Small intestine (tissue), 7 donors: ENCODE measurements around the gene PWWP3B. TPM values are rescaled to one million over a fixed set of nuclear protein-coding genes. Genes with fewer than 3 reads are reported as not detected.
A peak's percentile ranks its signal among the peaks of the same experiment; 100 is the strongest.
"Not testable (repeated sequence)": the region's sequence is repeated elsewhere in the genome, so short reads cannot be mapped to it uniquely, and the experiment has no call there.

Experiments
- DNase-seq, 2 donors: peaks; one replicate each; pipeline versions ENCODE4 v3.0.0 to v3.0.0-alpha.2; 2013
- FAIRE-seq: peaks from 2 replicates; lab custom pipeline; 2012; peaks lifted over from hg19 to GRCh38; lab: Jason Lieb, UNC
- H3K27ac ChIP-seq, 3 donors: one replicate each; pipeline ENCODE4 v1.5.1; 2013; ENCODE audit warnings: low read length in 2 of 3, mild to moderate bottlenecking in 2 of 3, control low read depth in 1 of 3, inconsistent platforms in 1 of 3, low read depth in 1 of 3, moderate library complexity in 1 of 3
- H3K27me3 ChIP-seq, 3 donors: one replicate each; pipeline ENCODE4 v1.6.1; 2013; ENCODE audit warnings: low read length in 3 of 3, inconsistent platforms in 1 of 3; ENCODE audit not compliant: control insufficient read depth in 3 of 3, insufficient read depth in 3 of 3
- H3K36me3 ChIP-seq, 3 donors: one replicate each; pipeline ENCODE4 v1.6.1; 2013; ENCODE audit warnings: low read length in 3 of 3, inconsistent platforms in 1 of 3, low read depth in 1 of 3, mild to moderate bottlenecking in 1 of 3, moderate library complexity in 1 of 3; ENCODE audit not compliant: control insufficient read depth in 3 of 3, insufficient read depth in 2 of 3
- H3K4me1 ChIP-seq, 3 donors: one replicate each; pipeline ENCODE4 v1.6.1; 2013; ENCODE audit warnings: low read length in 2 of 3, inconsistent platforms in 1 of 3, low read depth in 1 of 3, mild to moderate bottlenecking in 1 of 3, moderate library complexity in 1 of 3; ENCODE audit not compliant: control insufficient read depth in 3 of 3, insufficient read depth in 2 of 3
- H3K4me3 ChIP-seq, 3 donors: one replicate each; pipeline ENCODE4 v1.5.1; 2013; ENCODE audit warnings: low read length in 3 of 3, control low read depth in 1 of 3, inconsistent platforms in 1 of 3, low read depth in 1 of 3, mild to moderate bottlenecking in 1 of 3, moderate library complexity in 1 of 3
- H3K9me3 ChIP-seq, 2 donors: one replicate each; pipeline ENCODE4 v1.6.1; 2013; ENCODE audit warnings: low read depth in 1 of 2, low read length in 1 of 2; ENCODE audit not compliant: control insufficient read depth in 2 of 2, insufficient read depth in 1 of 2
- WGBS, 3 donors: extraction: QIAGEN DNeasy Blood & Tissue Kit; methylation state at CpG; one replicate each; pipeline ENCODE4 v1.1.7; 2013; 5-methylcytosine and 5-hydroxymethylcytosine counted together
- polyA plus RNA-seq, 4 donors: library from polyadenylated mRNA; stranded (reverse) in 3 of 4; unstranded in 1 of 4; fragments of 200-250 nt in 3 of 4; fragments of 120-200 nt in 1 of 4; gene quantifications; one replicate each; pipeline versions ENCODE4 v1.2.1 to v1.2.3, GENCODE V29; 2013
- donor health status: healthy with polysubstance abuse.
- donor health status: control.
- donor health status: control.
- donor health status: Bipolar disorder and iron deficiency.
- donor health status: healthy.

PWWP3B gene
- polyA plus RNA-seq, 4 donors, result 0.10 to 34.0 TPM; not detected in 2

DNA sequence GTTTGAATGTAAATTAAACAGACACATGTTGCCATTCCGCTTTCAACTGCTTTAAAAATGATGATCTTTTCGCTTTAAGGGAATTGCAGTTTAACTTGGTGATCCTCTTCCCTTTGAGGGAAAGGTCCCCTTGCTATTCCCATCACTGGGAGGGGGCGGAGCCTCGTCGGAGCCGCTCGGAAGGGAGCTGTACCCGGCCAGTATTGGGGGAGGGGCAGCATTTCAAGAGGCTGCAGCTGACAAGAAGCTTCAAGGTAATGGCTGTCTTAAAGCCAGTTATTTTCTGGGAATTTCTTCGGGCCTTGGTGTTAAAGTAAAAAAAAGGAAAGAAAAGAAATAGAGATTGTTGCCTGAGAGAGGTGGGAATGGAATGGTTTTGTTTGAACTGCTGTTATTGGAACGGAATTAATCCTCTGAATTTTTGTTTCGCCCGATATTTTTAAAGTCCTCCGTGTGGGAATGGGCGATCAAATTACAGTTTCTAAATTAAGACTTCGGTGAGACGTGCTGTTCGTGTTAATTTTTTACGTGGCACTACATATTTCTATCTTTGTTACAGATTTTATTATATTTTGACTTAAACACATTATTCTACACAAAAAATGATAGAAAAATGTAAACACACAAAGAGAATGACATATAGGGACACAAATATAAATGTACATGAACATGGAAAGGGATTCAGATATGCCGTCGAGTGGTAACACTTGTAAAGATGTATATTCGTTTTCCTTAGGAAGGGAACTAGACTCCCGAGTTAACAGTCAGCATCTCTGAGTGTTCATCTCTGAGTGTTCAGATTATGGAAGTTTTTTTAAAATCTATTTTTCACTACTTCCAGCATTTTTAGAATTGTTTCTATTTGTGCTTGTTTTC lies 9.2 kb downstream of the PWWP3B start:
- H3K27ac ChIP-seq, result no peak overlapping the region
- H3K36me3 ChIP-seq, result no peaks in the 10 kb centered on the region
- H3K9me3 ChIP-seq, result no peaks in the 10 kb centered on the region
- H3K4me1 ChIP-seq, result no peaks in the 10 kb centered on the region
- peak overlapping the region in 1 of 3 donors; percentile 15 for H3K4me3 ChIP-seq
- DNase-seq (peak in 1 of 2 donors; percentile 32), FAIRE-seq (no peak)
- H3K27me3 ChIP-seq, result no peaks in the 10 kb centered on the region
- 26 to 54% (median 53%) methylated on average over 22 of the region's 22 CpGs for WGBS, 3 donors

DNA sequence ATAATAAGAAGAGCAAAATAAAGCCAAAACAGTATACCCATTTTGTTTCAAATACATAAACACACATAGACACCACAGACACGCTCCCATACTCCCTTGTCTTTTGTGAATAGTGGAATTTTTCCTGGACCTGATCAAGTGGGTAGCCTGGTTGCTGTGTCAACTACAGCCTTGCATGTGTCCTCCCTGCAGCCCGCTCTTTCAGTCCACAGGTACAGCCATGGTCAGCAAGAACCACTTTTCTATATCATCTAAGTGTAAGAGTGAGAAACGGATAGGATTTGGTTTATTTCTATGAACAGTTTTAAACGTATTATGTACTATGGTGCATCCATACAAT lies 9.8 kb downstream of the PWWP3B start:
- Histone ChIP-seq H3K4me3 (no peak overlapping the region), H3K36me3 (no peaks in the 10 kb centered on the region), H3K9me3 (no peaks in the 10 kb centered on the region), H3K27me3 (no peaks in the 10 kb centered on the region), H3K27ac (no peak overlapping the region), H3K4me1 (no peaks in the 10 kb centered on the region)
- DNase-seq (no peak), FAIRE-seq (no peak)
- 67 to 83% (median 80%) methylated on average over 4 of the region's 4 CpGs for WGBS, 3 donors

DNA sequence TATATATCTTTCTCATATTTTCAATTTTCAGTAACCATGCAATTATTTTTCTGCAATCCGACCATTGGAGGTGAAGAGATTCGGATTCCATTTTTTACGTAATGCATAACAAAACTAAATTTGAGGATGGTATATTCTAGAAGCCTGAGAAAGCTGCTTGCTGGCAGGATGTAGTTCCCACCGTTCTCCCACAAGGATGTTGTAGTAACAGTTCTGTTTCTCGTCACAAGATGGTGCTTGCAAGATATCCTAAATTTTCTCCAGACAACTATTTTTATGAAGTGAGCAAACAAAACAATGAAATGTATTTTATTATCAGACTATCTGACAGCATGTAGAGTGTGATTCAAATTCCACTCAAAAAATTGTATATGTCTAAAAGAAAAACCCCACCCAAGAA lies 10.7 kb downstream of the PWWP3B start:
- FAIRE-seq, result no peak
- DNase-seq, result no peak
- no peaks in the 10 kb centered on the region for H3K4me1 ChIP-seq
- H3K9me3 ChIP-seq, result no peaks in the 10 kb centered on the region
- H3K4me3 ChIP-seq, result no peak overlapping the region
- 63 to 85% (median 77%) methylated on average over 5 of the region's 5 CpGs for WGBS, 3 donors
- H3K27ac ChIP-seq, result no peak overlapping the region
- no peaks in the 10 kb centered on the region for H3K36me3 ChIP-seq
- no peaks in the 10 kb centered on the region for H3K27me3 ChIP-seq

DNA sequence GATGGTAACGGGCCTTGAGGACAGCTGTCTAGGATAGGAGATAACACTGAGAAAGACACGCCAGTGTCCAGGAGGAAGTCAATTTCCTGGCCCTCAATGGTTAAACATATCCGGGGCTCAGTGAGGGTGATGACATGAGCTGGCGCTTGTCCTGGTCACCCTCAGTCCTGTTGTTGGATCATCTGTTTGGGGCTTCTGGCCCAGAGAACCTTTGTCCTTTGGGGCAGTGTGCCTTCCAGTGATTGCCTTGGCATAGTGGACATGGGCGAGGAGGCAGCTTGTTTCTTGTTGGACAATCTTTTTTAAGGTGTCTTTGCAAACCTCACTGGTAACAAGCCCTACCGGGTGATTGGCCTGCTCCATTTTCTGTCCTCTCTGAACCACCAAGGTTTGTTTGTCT lies 15.6 kb downstream of the PWWP3B start:
- H3K9me3 ChIP-seq, H3K27me3 ChIP-seq, FAIRE-seq, DNase-seq, H3K4me3 ChIP-seq, H3K36me3 ChIP-seq, H3K27ac ChIP-seq, H3K4me1 ChIP-seq: not testable (repeated sequence)
- WGBS, 3 donors, result 75 to 83% (median 77%) methylated on average over 5 to 6 of the region's 6 CpGs

DNA sequence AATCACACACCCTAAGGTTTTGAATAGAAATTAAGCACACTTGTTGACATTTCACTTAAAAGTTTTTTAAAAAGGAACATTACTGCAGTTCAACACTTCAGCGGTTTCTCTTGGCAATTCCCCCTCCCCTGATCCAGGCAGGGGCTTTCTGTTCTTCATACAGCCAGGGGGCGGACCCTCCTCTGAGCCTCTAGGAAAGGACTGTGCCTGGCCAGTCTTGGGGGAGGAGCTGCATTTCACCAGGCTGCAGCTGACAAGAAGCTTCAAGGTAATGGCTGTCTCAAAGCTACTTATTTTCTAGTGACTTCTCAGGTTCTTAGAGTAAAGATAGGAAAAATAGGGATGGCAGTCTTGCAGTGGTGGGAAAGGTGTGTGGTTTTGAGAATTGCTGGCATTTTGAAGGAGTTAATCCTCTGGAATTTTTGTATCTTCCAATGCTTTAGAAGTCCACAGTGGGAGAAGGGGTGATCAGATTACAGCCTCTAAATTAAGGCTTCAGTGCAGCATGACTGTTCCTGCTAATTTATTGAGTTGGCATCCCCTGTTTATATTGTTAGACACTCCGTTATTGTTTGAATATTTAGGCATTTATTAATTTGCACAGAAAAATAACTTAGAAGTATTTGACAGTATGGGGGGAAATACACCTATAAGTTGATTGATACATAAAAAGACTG lies 33.5 kb downstream of the PWWP3B start:
- H3K9me3 ChIP-seq, result no peaks in the 10 kb centered on the region
- no peak overlapping the region for H3K27ac ChIP-seq
- DNase-seq, result no peak
- WGBS, 3 donors, result 41 to 70% (median 58%) methylated on average over 3 of the region's 3 CpGs
- no peak overlapping the region for H3K4me3 ChIP-seq
- no peak for FAIRE-seq
- no peaks in the 10 kb centered on the region for H3K36me3 ChIP-seq
- no peaks in the 10 kb centered on the region for H3K27me3 ChIP-seq
- no peaks in the 10 kb centered on the region for H3K4me1 ChIP-seq

DNA sequence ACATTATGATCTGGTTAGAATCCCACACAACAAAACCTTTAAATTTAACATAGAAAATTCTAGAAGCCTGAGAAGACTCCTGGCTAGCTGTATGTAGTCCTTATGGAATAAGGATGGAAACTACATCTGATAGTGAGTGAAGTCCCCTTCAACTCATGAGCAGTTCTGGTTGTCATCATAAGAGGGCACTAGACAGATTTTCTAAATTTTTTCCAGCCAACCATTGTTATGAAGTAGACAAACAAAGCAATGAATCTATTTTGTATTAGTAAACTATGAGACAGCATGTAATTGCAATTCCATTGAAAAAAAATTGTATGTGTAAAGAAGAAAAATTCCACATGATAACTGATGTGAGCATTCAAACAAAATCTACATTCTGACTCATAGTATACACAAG lies 35.2 kb downstream of the PWWP3B start:
- DNase-seq (no peak), FAIRE-seq (no peak)
- Histone ChIP-seq H3K36me3 (no peaks in the 10 kb centered on the region), H3K27me3 (no peaks in the 10 kb centered on the region), H3K4me1 (no peaks in the 10 kb centered on the region), H3K9me3 (no peaks in the 10 kb centered on the region), H3K27ac (no peak overlapping the region), H3K4me3 (no peak overlapping the region)

DNA sequence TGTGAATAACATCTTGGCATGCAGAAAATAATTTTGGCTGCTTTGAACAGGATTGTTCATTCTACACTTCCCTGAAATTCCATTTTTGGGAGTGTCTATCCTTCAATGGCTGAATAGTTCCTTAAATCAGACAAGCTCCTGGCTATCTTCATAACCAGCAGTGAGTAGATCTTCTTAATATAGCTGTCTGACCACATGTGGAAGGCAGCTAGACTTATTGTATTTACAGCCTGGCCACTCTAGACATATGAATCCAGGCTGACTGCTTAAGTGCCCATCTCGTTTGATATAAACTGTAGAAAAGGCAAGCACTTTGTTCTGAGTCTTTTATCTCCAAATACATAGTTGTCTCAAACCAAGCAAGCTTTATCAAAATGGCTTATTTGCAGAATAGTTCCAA lies 40.0 kb downstream of the PWWP3B start:
- no peak for DNase-seq
- H3K9me3 ChIP-seq, result peaks cover 0 to 3% of the 10 kb centered on the region in 2 donors
- H3K36me3 ChIP-seq, result no peaks in the 10 kb centered on the region
- H3K27ac ChIP-seq, result no peak overlapping the region
- H3K27me3 ChIP-seq, result no peaks in the 10 kb centered on the region
- no peak overlapping the region for H3K4me3 ChIP-seq
- H3K4me1 ChIP-seq, result no peaks in the 10 kb centered on the region
- 28 to 41% (median 35%) methylated on average over 1 of the region's 1 CpG for WGBS, 3 donors
- no peak for FAIRE-seq
